ENCODE measurements around the gene KBTBD3. TPM values are rescaled to one million over a fixed set of nuclear protein-coding genes. Genes with fewer than 3 reads are reported as not detected.

Gene KBTBD3
- total RNA-seq, 1 experiment from 2014 or later, result 8.8 TPM

DNA sequence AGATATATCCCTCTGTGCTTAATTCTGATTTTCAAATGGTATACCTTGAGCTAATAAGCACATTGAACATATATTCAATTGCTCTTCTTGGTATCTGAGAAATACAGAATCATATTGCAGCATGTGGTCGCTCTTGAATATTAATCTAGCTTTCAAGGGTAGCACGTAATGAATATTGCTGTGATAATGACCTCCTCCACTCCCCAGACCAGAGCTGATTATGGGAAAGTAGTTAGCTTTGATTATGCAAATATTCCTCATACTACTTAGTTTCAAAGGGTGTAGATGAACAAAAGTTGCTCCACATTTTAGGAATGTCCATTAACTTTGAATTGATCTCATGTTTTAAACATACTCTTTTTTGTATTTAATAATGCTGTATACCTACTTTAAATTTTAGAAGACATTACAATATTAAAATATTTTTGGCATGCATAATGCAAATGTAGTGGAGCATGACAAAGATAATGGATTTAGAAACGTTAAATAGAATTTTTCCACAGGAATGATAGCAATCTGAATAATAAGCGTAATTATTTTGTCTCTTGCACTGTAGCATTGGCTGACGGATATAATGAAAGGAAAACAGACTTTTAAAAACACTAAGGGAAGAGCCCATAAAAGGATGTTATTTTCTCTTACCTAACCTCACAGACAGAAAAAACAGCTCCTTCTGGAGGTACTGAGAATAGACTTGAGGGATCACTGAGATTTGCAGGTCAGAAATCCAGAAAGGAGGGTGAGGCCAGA lies 27.2 kb downstream of the KBTBD3 start:
- Histone ChIP-seq H3K27ac (no peak overlapping the region), H4K20me1 (ENCODE audit: insufficient read depth) (no peaks in the 10 kb centered on the region), H2AFZ (no peak overlapping the region), H3K9me2 (ENCODE audit: insufficient read depth) (no peaks in the 10 kb centered on the region), H3K4me3 (no peak overlapping the region), H3K4me1 (replicated peaks; ENCODE audit: insufficient read depth) (peaks cover 5% of the 10 kb centered on the region; the same call in 1 of the 2 replicates), H3F3A (ENCODE audit: insufficient read depth, low read depth) (no peaks in the 10 kb centered on the region), H3K79me2 (ENCODE audit: low read depth) (no peaks in the 10 kb centered on the region), H3K9me3 (ENCODE audit: insufficient read depth, low read depth) (no peaks in the 10 kb centered on the region), H3K27me3 (ENCODE audit: insufficient read depth, low read depth) (no peaks in the 10 kb centered on the region), H3K4me2 (no peak overlapping the region), H3K36me3 (ENCODE audit: low read depth) (no peaks in the 10 kb centered on the region)
- POLR2A ChIA-PET (ENCODE audit: unreplicated experiment), result interaction anchor here (0.6 kb wide), 1 partner anchor 1858 kb away, joined by 28 read pairs; no protein-coding TSS in a partner anchor
- TF ChIP-seq EZH2 (IDR thresholded peaks at IDR 0.05; ENCODE audit: low read depth) (no peak), CTCF (conservative IDR thresholded peaks at IDR 0.05) (no peak)
- BruUV-seq (replicated peaks), result no TSS peak
- DNase-seq, result no peak
- intact Hi-C loops (cut with micrococcal nuclease; ENCODE audit: unreplicated experiment), result no loop called here
- CTCF ChIA-PET, result no interaction called here

GRCh38 chr11:106047631-106048030 lies 29.5 kb downstream of the KBTBD3 start:
- no peak overlapping the region for H3K27ac ChIP-seq
- BruUV-seq (replicated peaks), result no TSS peak
- no peaks in the 10 kb centered on the region for H4K20me1 ChIP-seq (ENCODE audit: insufficient read depth)
- H3K79me2 ChIP-seq (ENCODE audit: low read depth), result no peaks in the 10 kb centered on the region
- ChIA-PET CTCF (interaction anchor here (0.5 kb wide), 1 partner anchor 1886 kb away, joined by 5 read pairs; no protein-coding TSS in a partner anchor), POLR2A (ENCODE audit: unreplicated experiment) (no interaction called here)
- no peaks in the 10 kb centered on the region for H3K9me3 ChIP-seq (ENCODE audit: insufficient read depth, low read depth)
- no peak for DNase-seq
- no peak overlapping the region for H3K4me2 ChIP-seq
- H3K9me2 ChIP-seq (ENCODE audit: insufficient read depth), result no peaks in the 10 kb centered on the region
- H2AFZ ChIP-seq, result no peak overlapping the region
- H3K4me1 ChIP-seq (replicated peaks; ENCODE audit: insufficient read depth), result peaks cover 5% of the 10 kb centered on the region; the same call in 1 of the 2 replicates
- no peak overlapping the region for H3K4me3 ChIP-seq
- TF ChIP-seq EZH2 (IDR thresholded peaks at IDR 0.05; ENCODE audit: low read depth), result no peak
- TF ChIP-seq CTCF (conservative IDR thresholded peaks at IDR 0.05), result no peak
- no peaks in the 10 kb centered on the region for H3K36me3 ChIP-seq (ENCODE audit: low read depth)
- no peaks in the 10 kb centered on the region for H3F3A ChIP-seq (ENCODE audit: insufficient read depth, low read depth)
- no peaks in the 10 kb centered on the region for H3K27me3 ChIP-seq (ENCODE audit: insufficient read depth, low read depth)
- intact Hi-C loops (cut with micrococcal nuclease; ENCODE audit: unreplicated experiment), result no loop called here

- Histone ChIP-seq H3K27me3 (ENCODE audit: insufficient read depth, low read depth) (no peaks in the 10 kb centered on the region), H3K4me2 (no peak overlapping the region), H3K4me3 (no peak overlapping the region), H3K4me1 (replicated peaks; ENCODE audit: insufficient read depth) (peaks cover 5% of the 10 kb centered on the region; the same call in 1 of the 2 replicates), H3K9me3 (ENCODE audit: insufficient read depth, low read depth) (no peaks in the 10 kb centered on the region), H2AFZ (no peak overlapping the region), H3K36me3 (ENCODE audit: low read depth) (no peaks in the 10 kb centered on the region), H3K79me2 (ENCODE audit: low read depth) (no peaks in the 10 kb centered on the region), H4K20me1 (ENCODE audit: insufficient read depth) (no peaks in the 10 kb centered on the region), H3K27ac (no peak overlapping the region), H3F3A (ENCODE audit: insufficient read depth, low read depth) (no peaks in the 10 kb centered on the region), H3K9me2 (ENCODE audit: insufficient read depth) (no peaks in the 10 kb centered on the region)
- TF ChIP-seq EZH2 (IDR thresholded peaks at IDR 0.05; ENCODE audit: low read depth), result no peak
- no peak for TF ChIP-seq CTCF (conservative IDR thresholded peaks at IDR 0.05)
- ChIA-PET CTCF (no interaction called here), POLR2A (ENCODE audit: unreplicated experiment) (no interaction called here)
- no TSS peak for BruUV-seq (replicated peaks)
- DNase-seq, result no peak
- intact Hi-C loops (cut with micrococcal nuclease; ENCODE audit: unreplicated experiment), result no loop called here
These were observed 33.6 kb downstream of the KBTBD3 start for GRCh38 chr11:106043540-106043939.

Measured in PC-9 (cell line).